ENCODE measurements around the gene TRPM3.

- TF ChIP-seq, protein P1, sequence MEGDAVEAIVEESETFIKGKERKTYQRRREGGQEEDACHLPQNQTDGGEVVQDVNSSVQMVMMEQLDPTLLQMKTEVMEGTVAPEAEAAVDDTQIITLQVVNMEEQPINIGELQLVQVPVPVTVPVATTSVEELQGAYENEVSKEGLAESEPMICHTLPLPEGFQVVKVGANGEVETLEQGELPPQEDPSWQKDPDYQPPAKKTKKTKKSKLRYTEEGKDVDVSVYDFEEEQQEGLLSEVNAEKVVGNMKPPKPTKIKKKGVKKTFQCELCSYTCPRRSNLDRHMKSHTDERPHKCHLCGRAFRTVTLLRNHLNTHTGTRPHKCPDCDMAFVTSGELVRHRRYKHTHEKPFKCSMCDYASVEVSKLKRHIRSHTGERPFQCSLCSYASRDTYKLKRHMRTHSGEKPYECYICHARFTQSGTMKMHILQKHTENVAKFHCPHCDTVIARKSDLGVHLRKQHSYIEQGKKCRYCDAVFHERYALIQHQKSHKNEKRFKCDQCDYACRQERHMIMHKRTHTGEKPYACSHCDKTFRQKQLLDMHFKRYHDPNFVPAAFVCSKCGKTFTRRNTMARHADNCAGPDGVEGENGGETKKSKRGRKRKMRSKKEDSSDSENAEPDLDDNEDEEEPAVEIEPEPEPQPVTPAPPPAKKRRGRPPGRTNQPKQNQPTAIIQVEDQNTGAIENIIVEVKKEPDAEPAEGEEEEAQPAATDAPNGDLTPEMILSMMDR (IDR thresholded peaks at IDR 0.05 in 4 of 5, conservative IDR thresholded peaks at IDR 0.05 in 1 of 5) = no peak
- no peak for TF ChIP-seq POLR2A (IDR thresholded peaks at IDR 0.05)
These were observed 585.7 kb downstream of the TRPM3 start for GRCh38 chr9:70535546-70536323.

Data from gastrocnemius medialis (tissue), 4 donors.